ENCODE data around the gene DAAM1.

DAAM1 gene

DNA sequence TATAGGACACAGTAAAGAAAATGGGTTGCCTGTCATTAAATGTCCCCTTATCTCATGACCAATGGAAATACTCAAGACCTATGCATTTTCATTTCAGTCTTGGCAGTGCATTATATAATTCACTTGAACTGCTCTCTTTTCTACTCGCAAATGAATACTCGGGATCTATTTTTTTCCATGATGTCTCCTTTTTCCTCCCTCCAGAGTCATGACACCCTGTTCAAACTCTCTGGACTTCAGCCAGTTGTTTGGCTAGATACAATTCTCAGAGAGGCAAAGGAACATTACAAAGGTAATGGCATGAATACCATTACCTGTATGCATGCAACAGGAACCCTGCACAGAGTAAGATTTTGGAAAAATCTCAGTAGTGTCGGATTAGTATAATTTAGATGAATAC, 145.8 kb downstream of the DAAM1 start:
- H3K4me1 ChIP-seq (ENCODE audit: control insufficient read depth, insufficient read depth, low read depth, low read length), result peaks cover 1% of the 10 kb centered on the region
- no peak overlapping the region for H2BK5ac ChIP-seq (ENCODE audit: low read depth, low read length, poor library complexity, severe bottlenecking)
- no peak overlapping the region for H2BK12ac ChIP-seq (ENCODE audit: low read length in 2 of 2)
- H2BK15ac ChIP-seq (ENCODE audit: low read depth, poor library complexity, severe bottlenecking), result no peak overlapping the region
- H3K9me3 ChIP-seq (ENCODE audit: control insufficient read depth, low read length), result no peaks in the 10 kb centered on the region
- no peak overlapping the region for H2AFZ ChIP-seq (ENCODE audit: low read depth, low read length)
- H4K91ac ChIP-seq (ENCODE audit: low read length), result no peak overlapping the region
- no peak for DNase-seq
- H2AK5ac ChIP-seq (ENCODE audit: low read length, severe bottlenecking), result no peak overlapping the region
- no peak overlapping the region for H3K18ac ChIP-seq (ENCODE audit: low read depth in 1 of 2, low read length in 2 of 2)
- H3K27ac ChIP-seq (ENCODE audit: low read length, poor library complexity, severe bottlenecking), result no peak overlapping the region
- peaks cover 7 to 14% of the 10 kb centered on the region in 2 experiments for H3K36me3 ChIP-seq (ENCODE audit: control insufficient read depth in 1 of 2, insufficient read depth in 2 of 2, low read depth in 1 of 2, low read length in 2 of 2)
- 96% methylated on average over 2 of the region's 3 CpGs for WGBS
- H3K27me3 ChIP-seq (ENCODE audit: control insufficient read depth in 1 of 2, insufficient read depth in 1 of 2, low read length in 2 of 2), result no peaks in the 10 kb centered on the region
- H3K4me3 ChIP-seq (ENCODE audit: insufficient read depth in 1 of 2, low read depth in 1 of 2, low read length in 2 of 2), result no peak overlapping the region
- no peak overlapping the region for H4K8ac ChIP-seq (ENCODE audit: low read length)
- peak overlapping the region; percentile 75 for H3K9ac ChIP-seq (ENCODE audit: low read length)
- H3K79me1 ChIP-seq (replicated peaks; ENCODE audit: low read length, poor library complexity, severe bottlenecking), result no peaks in the 10 kb centered on the region
- H3K14ac ChIP-seq (ENCODE audit: low read length in 2 of 2), result no peak overlapping the region
- no peak overlapping the region for H3K23ac ChIP-seq (ENCODE audit: low read length in 2 of 2)
- no peak overlapping the region for H3K4ac ChIP-seq (ENCODE audit: low read depth in 1 of 2, low read length in 2 of 2)
- H3K4me2 ChIP-seq (ENCODE audit: low read length, poor library complexity, severe bottlenecking), result no peak overlapping the region
- H2BK120ac ChIP-seq (ENCODE audit: low read depth, low read length), result no peak overlapping the region

DNA sequence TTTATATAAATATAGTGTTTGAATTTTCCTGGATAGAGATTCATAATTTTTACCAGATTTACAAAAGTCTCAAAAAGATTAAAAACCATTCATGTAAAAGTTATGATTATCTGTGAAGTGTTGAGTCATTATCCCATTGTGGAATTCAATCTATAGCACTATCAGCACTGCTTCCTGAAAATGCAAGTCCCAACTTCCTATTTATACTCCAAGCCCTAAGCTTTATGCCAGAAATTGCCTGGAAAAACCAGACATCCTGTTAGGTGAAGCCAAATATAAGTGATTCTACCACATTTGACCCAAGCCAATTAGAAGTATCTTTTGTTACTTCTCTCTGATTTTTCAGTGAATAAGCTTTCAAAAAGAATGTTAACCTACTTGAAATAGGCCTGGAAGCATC, 147.6 kb downstream of the DAAM1 start:
- no peak overlapping the region for H3K4me3 ChIP-seq (ENCODE audit: insufficient read depth in 1 of 2, low read depth in 1 of 2, low read length in 2 of 2)
- no peaks in the 10 kb centered on the region for H3K79me1 ChIP-seq (replicated peaks; ENCODE audit: low read length, poor library complexity, severe bottlenecking)
- no peak overlapping the region for H3K4me2 ChIP-seq (ENCODE audit: low read length, poor library complexity, severe bottlenecking)
- no peak overlapping the region for H2AK5ac ChIP-seq (ENCODE audit: low read length, severe bottlenecking)
- H2AFZ ChIP-seq (ENCODE audit: low read depth, low read length), result no peak overlapping the region
- no peaks in the 10 kb centered on the region for H3K9me3 ChIP-seq (ENCODE audit: control insufficient read depth, low read length)
- no peaks in the 10 kb centered on the region for H3K4me1 ChIP-seq (ENCODE audit: control insufficient read depth, insufficient read depth, low read depth, low read length)
- no peak overlapping the region for H2BK5ac ChIP-seq (ENCODE audit: low read depth, low read length, poor library complexity, severe bottlenecking)
- peak; percentile 41 for DNase-seq
- no peak overlapping the region for H3K18ac ChIP-seq (ENCODE audit: low read depth in 1 of 2, low read length in 2 of 2)
- no peaks in the 10 kb centered on the region for H3K27me3 ChIP-seq (ENCODE audit: control insufficient read depth in 1 of 2, insufficient read depth in 1 of 2, low read length in 2 of 2)
- no peak overlapping the region for H2BK12ac ChIP-seq (ENCODE audit: low read length in 2 of 2)
- no peak overlapping the region for H4K8ac ChIP-seq (ENCODE audit: low read length)
- peaks cover 2 to 22% of the 10 kb centered on the region in 2 experiments for H3K36me3 ChIP-seq (ENCODE audit: control insufficient read depth in 1 of 2, insufficient read depth in 2 of 2, low read depth in 1 of 2, low read length in 2 of 2)
- no peak overlapping the region for H2BK120ac ChIP-seq (ENCODE audit: low read depth, low read length)
- no peak overlapping the region for H3K14ac ChIP-seq (ENCODE audit: low read length in 2 of 2)
- no peak overlapping the region for H2BK15ac ChIP-seq (ENCODE audit: low read depth, poor library complexity, severe bottlenecking)
- no peak overlapping the region for H3K4ac ChIP-seq (ENCODE audit: low read depth in 1 of 2, low read length in 2 of 2)
- H3K9ac ChIP-seq (ENCODE audit: low read length), result no peak overlapping the region
- H3K23ac ChIP-seq (ENCODE audit: low read length in 2 of 2), result no peak overlapping the region
- no peak overlapping the region for H3K27ac ChIP-seq (ENCODE audit: low read length, poor library complexity, severe bottlenecking)
- H4K91ac ChIP-seq (ENCODE audit: low read length), result no peak overlapping the region

DNA sequence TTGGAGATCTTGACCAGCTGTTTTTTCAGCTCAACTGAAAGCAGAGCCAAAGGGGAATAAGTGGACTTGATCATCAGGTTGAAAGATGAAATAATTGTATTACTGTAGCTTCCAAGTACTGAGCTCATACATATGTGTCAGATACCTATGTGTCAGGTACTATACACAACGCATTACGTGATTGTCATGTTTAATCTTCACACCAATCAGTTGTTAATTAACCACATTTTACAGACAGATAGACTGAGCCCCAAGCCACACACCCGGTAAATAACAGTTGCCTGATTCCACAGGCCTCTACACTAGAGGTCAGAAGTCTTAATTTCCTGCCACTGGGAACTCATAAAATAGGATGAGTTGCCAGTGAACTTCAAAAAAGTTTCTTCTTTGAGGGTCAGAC, 148.2 kb downstream of the DAAM1 start:
- DNase-seq, result no peak
- H3K9me3 ChIP-seq (ENCODE audit: control insufficient read depth, low read length), result no peaks in the 10 kb centered on the region
- no peak overlapping the region for H2AFZ ChIP-seq (ENCODE audit: low read depth, low read length)
- H3K79me1 ChIP-seq (replicated peaks; ENCODE audit: low read length, poor library complexity, severe bottlenecking), result no peaks in the 10 kb centered on the region
- peaks cover 0 to 26% of the 10 kb centered on the region in 2 experiments for H3K36me3 ChIP-seq (ENCODE audit: control insufficient read depth in 1 of 2, insufficient read depth in 2 of 2, low read depth in 1 of 2, low read length in 2 of 2)
- no peak overlapping the region for H4K91ac ChIP-seq (ENCODE audit: low read length)
- H3K18ac ChIP-seq (ENCODE audit: low read depth in 1 of 2, low read length in 2 of 2), result no peak overlapping the region
- H2BK12ac ChIP-seq (ENCODE audit: low read length in 2 of 2), result no peak overlapping the region
- H2BK120ac ChIP-seq (ENCODE audit: low read depth, low read length), result no peak overlapping the region
- no peak overlapping the region for H2BK5ac ChIP-seq (ENCODE audit: low read depth, low read length, poor library complexity, severe bottlenecking)
- peak overlapping the region; percentile 83 for H3K9ac ChIP-seq (ENCODE audit: low read length)
- no peak overlapping the region for H3K27ac ChIP-seq (ENCODE audit: low read length, poor library complexity, severe bottlenecking)
- H3K23ac ChIP-seq (ENCODE audit: low read length in 2 of 2), result no peak overlapping the region
- no peak overlapping the region for H4K8ac ChIP-seq (ENCODE audit: low read length)
- no peaks in the 10 kb centered on the region for H3K4me1 ChIP-seq (ENCODE audit: control insufficient read depth, insufficient read depth, low read depth, low read length)
- no peak overlapping the region for H2BK15ac ChIP-seq (ENCODE audit: low read depth, poor library complexity, severe bottlenecking)
- no peak overlapping the region for H3K4me2 ChIP-seq (ENCODE audit: low read length, poor library complexity, severe bottlenecking)
- H2AK5ac ChIP-seq (ENCODE audit: low read length, severe bottlenecking), result no peak overlapping the region
- 92% methylated on average over 2 of the region's 3 CpGs for WGBS
- no peaks in the 10 kb centered on the region for H3K27me3 ChIP-seq (ENCODE audit: control insufficient read depth in 1 of 2, insufficient read depth in 1 of 2, low read length in 2 of 2)
- no peak overlapping the region for H3K4ac ChIP-seq (ENCODE audit: low read depth in 1 of 2, low read length in 2 of 2)
- H3K4me3 ChIP-seq (ENCODE audit: insufficient read depth in 1 of 2, low read depth in 1 of 2, low read length in 2 of 2), result no peak overlapping the region
- H3K14ac ChIP-seq (ENCODE audit: low read length in 2 of 2), result no peak overlapping the region

GRCh38 chr14:59337141-59337611, 148.7 kb downstream of the DAAM1 start:
- peak overlapping the region; percentile 60 for H4K8ac ChIP-seq (ENCODE audit: low read length)
- H2BK5ac ChIP-seq (ENCODE audit: low read depth, low read length, poor library complexity, severe bottlenecking), result no peak overlapping the region
- H3K18ac ChIP-seq (ENCODE audit: low read depth in 1 of 2, low read length in 2 of 2), result peak overlapping the region in 1 of 2 experiments; percentile 88
- H3K4me2 ChIP-seq (ENCODE audit: low read length, poor library complexity, severe bottlenecking), result no peak overlapping the region
- no peak overlapping the region for H3K27ac ChIP-seq (ENCODE audit: low read length, poor library complexity, severe bottlenecking)
- no peak overlapping the region for H3K14ac ChIP-seq (ENCODE audit: low read length in 2 of 2)
- H3K4me1 ChIP-seq (ENCODE audit: control insufficient read depth, insufficient read depth, low read depth, low read length), result no peaks in the 10 kb centered on the region
- WGBS, result 88% methylated on average over 4 of the region's 4 CpGs
- no peak overlapping the region for H2BK120ac ChIP-seq (ENCODE audit: low read depth, low read length)
- H3K79me1 ChIP-seq (replicated peaks; ENCODE audit: low read length, poor library complexity, severe bottlenecking), result no peaks in the 10 kb centered on the region
- H2BK12ac ChIP-seq (ENCODE audit: low read length in 2 of 2), result peak overlapping the region; percentile 44 to 74
- no peak overlapping the region for H2AK5ac ChIP-seq (ENCODE audit: low read length, severe bottlenecking)
- H4K91ac ChIP-seq (ENCODE audit: low read length), result no peak overlapping the region
- peak overlapping the region; percentile 83 for H3K9ac ChIP-seq (ENCODE audit: low read length)
- H3K36me3 ChIP-seq (ENCODE audit: control insufficient read depth in 1 of 2, insufficient read depth in 2 of 2, low read depth in 1 of 2, low read length in 2 of 2), result peaks cover 0 to 25% of the 10 kb centered on the region in 2 experiments
- H3K23ac ChIP-seq (ENCODE audit: low read length in 2 of 2), result no peak overlapping the region
- H3K4me3 ChIP-seq (ENCODE audit: insufficient read depth in 1 of 2, low read depth in 1 of 2, low read length in 2 of 2), result peak overlapping the region in 1 of 2 experiments; percentile 36
- H3K9me3 ChIP-seq (ENCODE audit: control insufficient read depth, low read length), result no peaks in the 10 kb centered on the region
- H2BK15ac ChIP-seq (ENCODE audit: low read depth, poor library complexity, severe bottlenecking), result no peak overlapping the region
- H3K4ac ChIP-seq (ENCODE audit: low read depth in 1 of 2, low read length in 2 of 2), result peak overlapping the region in 1 of 2 experiments; percentile 70
- H2AFZ ChIP-seq (ENCODE audit: low read depth, low read length), result no peak overlapping the region
- DNase-seq, result peak; percentile 46
- no peaks in the 10 kb centered on the region for H3K27me3 ChIP-seq (ENCODE audit: control insufficient read depth in 1 of 2, insufficient read depth in 1 of 2, low read length in 2 of 2)
